Uterus (tissue), 4 donors: Measurements from ENCODE around the gene CAMK1. TPM values are rescaled to one million over a fixed set of nuclear protein-coding genes. Genes with fewer than 3 reads are reported as not detected.

Source experiments
- DNase-seq, 2 donors: peaks; one replicate each; pipeline ENCODE4 v3.0.0-alpha.2; 2019 to 2020
- H3K27ac ChIP-seq, 2 donors: fragments of 200-600 bp; sonication (generic); 1 replicate in 1 of 2; 2 replicates in 1 of 2; pipeline ENCODE4 v1.5.1; 2016 to 2018
- H3K27me3 ChIP-seq, 2 donors: fragments of 200-600 bp; sonication (generic); one replicate each; pipeline ENCODE4 v1.5.1; 2018 to 2019; ENCODE audit warnings: control low read depth in 1 of 2
- H3K36me3 ChIP-seq, 2 donors: fragments of 200-600 bp; sonication (generic); one replicate each; pipeline ENCODE4 v1.5.1; 2019; ENCODE audit warnings: control low read depth in 1 of 2
- H3K4me1 ChIP-seq, 2 donors: fragments of 200-600 bp; sonication (generic); one replicate each; pipeline ENCODE4 v1.5.1; 2018 to 2019; ENCODE audit warnings: control low read depth in 1 of 2
- H3K4me3 ChIP-seq, 2 donors: fragments of 200-600 bp; sonication (generic); 1 replicate in 1 of 2; 2 replicates in 1 of 2; pipeline ENCODE4 v1.5.1; 2018 to 2019; ENCODE audit warnings: mild to moderate bottlenecking in 1 of 2
- H3K9me3 ChIP-seq, 2 donors: fragments of 200-600 bp; sonication (generic); one replicate each; pipeline ENCODE4 v1.5.1; 2019; ENCODE audit warnings: control low read depth in 1 of 2
- POLR2A ChIP-seq, 2 donors: fragments of 450-650 bp; IDR thresholded peaks; one replicate each; pipeline ENCODE4 v1.6.1; 2016; ENCODE audit warnings: antibody characterized with exemption in 2 of 2, mild to moderate bottlenecking in 1 of 2, moderate library complexity in 1 of 2
- intact Hi-C: fragments of 100-400 bp; cut with DNase I; formaldehyde crosslinking; loops from one replicate; pipeline ENCODE4 v1.15.1; 2023; ENCODE audit warnings: low total_unique reads
- total RNA-seq, 4 donors: library from RNA; depleted of rRNA in 3 of 4; stranded (reverse); fragments of >200 nt in 3 of 4; gene quantifications; one replicate each; pipeline versions ENCODE4 v1.1.0 to v1.2.4, GENCODE V29; 2014 to 2023
- TF ChIP-seq, protein P1 (sequence below), 4 experiments: fragments of 200-600 bp in 2 of 4; fragments of 450-650 bp in 2 of 4; sonication (generic) in 2 of 4; IDR thresholded peaks; one replicate each; pipeline ENCODE4 v1.5.1; 2016 to 2019; ENCODE audit warnings: antibody characterized with exemption in 4 of 4, mild to moderate bottlenecking in 2 of 4, moderate library complexity in 1 of 4
- donor health status: DM: yes; HTN: yes; CAD: no.

Gene CAMK1
- total RNA-seq, 4 donors from 2014 or later, result 19.1 to 63.0 (median 56.7) TPM

DNA sequence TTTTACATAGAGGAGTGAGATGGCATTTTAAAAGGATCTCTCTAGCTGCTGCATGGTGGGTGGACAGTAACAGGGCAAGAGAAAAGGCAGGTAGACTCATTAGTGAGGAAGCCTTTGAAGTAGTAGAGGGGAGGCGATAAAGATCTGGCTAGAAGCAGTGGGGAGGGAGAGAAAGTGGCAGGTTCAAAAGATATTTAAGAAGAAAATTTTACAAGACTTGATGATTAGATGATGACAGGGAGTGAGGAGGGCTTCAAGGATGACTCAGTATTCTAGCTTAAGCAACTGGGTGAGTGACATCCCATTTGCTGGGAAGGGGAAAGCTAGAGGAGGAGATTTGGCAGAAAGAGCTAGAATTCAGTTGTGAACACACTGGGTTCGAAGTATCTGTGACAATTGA is 42.0 kb downstream of the CAMK1 start:
- TF ChIP-seq, protein P1, sequence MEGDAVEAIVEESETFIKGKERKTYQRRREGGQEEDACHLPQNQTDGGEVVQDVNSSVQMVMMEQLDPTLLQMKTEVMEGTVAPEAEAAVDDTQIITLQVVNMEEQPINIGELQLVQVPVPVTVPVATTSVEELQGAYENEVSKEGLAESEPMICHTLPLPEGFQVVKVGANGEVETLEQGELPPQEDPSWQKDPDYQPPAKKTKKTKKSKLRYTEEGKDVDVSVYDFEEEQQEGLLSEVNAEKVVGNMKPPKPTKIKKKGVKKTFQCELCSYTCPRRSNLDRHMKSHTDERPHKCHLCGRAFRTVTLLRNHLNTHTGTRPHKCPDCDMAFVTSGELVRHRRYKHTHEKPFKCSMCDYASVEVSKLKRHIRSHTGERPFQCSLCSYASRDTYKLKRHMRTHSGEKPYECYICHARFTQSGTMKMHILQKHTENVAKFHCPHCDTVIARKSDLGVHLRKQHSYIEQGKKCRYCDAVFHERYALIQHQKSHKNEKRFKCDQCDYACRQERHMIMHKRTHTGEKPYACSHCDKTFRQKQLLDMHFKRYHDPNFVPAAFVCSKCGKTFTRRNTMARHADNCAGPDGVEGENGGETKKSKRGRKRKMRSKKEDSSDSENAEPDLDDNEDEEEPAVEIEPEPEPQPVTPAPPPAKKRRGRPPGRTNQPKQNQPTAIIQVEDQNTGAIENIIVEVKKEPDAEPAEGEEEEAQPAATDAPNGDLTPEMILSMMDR (IDR thresholded peaks at IDR 0.05), result no peak
- Histone ChIP-seq H3K4me1 (peaks cover 0 to 16% of the 10 kb centered on the region in 2 donors), H3K4me3 (no peak overlapping the region), H3K36me3 (no peaks in the 10 kb centered on the region), H3K27me3 (no peaks in the 10 kb centered on the region), H3K27ac (peak overlapping the region in 1 of 2 donors; percentile 24), H3K9me3 (no peaks in the 10 kb centered on the region)
- intact Hi-C loops, result no loop called here
- no peak for DNase-seq

DNA sequence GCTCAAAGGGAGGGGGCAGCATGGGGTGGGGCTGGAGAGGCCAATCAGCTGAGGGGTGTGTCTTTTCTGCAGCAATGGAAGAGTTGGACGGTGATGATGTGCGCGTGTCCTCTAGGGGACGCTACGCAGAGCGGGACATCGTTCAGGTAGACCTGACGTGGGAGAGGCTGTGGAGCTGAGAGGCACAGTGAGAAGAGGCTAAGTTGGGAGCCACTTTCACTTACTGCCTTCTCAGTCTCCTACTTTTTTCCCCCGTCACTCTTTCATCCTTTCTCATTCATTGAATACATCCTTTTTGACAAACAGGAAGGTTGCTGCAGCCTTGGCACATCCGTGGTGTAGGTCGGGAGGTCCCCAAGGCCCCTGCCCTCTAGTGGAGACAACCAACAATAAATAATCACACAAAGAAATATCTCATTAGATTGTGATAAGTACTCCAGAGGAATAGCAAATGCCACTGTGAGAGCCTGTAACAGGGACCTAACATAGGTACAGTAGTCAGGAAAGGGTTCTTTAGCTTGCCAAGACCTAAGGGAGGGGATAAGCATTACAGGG is 42.6 kb downstream of the CAMK1 start:
- Histone ChIP-seq H3K27ac (peak overlapping the region in 1 of 2 donors; percentile 24), H3K27me3 (no peaks in the 10 kb centered on the region), H3K36me3 (no peaks in the 10 kb centered on the region), H3K4me1 (peaks cover 0 to 9% of the 10 kb centered on the region in 2 donors), H3K4me3 (no peak overlapping the region), H3K9me3 (no peaks in the 10 kb centered on the region)
- TF ChIP-seq, protein P1 (IDR thresholded peaks at IDR 0.05), result no peak
- DNase-seq, result no peak
- intact Hi-C loops, result no loop called here

DNA sequence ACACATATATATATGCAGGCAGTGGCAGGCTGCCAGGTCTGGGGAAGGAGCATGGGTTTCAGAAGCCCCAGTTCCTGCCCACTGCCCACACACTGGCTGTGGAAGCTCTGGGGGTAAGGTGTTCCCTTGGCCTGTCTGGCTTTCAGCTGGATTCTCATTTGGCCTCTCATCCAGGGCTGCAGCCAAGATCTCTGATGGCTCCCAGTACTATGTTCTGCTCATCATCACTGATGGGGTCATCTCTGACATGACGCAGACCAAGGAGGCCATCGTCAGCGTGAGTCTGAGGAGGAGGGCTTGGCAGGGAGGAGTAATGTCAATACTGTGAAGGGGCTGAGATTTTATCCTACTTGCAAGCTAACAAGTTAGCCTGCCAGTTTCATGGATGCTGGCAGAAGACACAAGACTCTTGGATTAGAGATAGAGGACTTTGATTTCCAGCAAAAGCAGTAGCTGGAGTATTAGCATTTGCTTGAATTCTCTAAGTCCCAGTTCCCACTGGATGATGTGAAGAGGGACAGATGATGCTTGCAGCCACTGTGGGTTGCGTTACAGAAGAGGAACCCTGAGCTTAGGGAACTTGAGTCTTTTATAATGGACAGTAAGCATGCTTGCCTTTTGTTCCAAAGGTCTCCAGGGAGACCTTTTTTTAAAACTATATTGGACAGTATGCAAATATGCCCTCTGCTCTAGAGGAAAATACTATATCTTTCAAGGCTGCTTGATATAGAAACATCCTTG is 43.8 kb downstream of the CAMK1 start:
- intact Hi-C loops, result no loop called here
- TF ChIP-seq, protein P1 (IDR thresholded peaks at IDR 0.05), result no peak
- TF ChIP-seq POLR2A (IDR thresholded peaks at IDR 0.05), result no peak

DNA sequence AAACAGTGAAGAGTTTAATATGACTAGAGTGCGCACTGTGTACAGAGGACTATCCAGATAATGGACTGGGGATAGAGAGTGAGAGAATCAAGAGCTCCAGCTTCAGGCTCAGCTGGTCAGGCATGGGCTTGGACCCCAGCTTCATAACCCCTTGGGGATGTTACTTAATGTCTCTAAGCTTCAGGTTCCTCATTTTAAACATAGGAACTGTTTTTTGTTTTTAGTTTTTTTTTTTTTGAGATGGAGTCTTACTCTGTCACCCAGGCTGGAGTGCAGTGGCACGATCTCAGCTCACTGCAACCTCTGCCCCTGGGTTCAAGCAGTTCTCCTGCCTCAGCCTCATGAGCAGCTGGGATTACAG is 48.1 kb downstream of the CAMK1 start:
- no peak for DNase-seq
- Histone ChIP-seq H3K4me1 (peaks cover 0 to 4% of the 10 kb centered on the region in 2 donors), H3K27me3 (no peaks in the 10 kb centered on the region), H3K27ac (no peak overlapping the region), H3K36me3 (no peaks in the 10 kb centered on the region), H3K4me3 (no peak overlapping the region), H3K9me3 (no peaks in the 10 kb centered on the region)
- intact Hi-C loops, result no loop called here
- no peak for TF ChIP-seq POLR2A (IDR thresholded peaks at IDR 0.05)
- TF ChIP-seq, protein P1 (IDR thresholded peaks at IDR 0.05), result no peak

More for the DNA sequence above, 43.8 kb downstream of the CAMK1 start:
- no peak overlapping the region for H3K4me3 ChIP-seq
- peak overlapping the region in 1 of 2 donors; percentile 24 for H3K27ac ChIP-seq
- H3K27me3 ChIP-seq, result no peaks in the 10 kb centered on the region
- no peaks in the 10 kb centered on the region for H3K36me3 ChIP-seq
- H3K9me3 ChIP-seq, result no peaks in the 10 kb centered on the region
- H3K4me1 ChIP-seq, result peaks cover 0 to 9% of the 10 kb centered on the region in 2 donors
- DNase-seq, result peak; percentile 53 to 64

DNA sequence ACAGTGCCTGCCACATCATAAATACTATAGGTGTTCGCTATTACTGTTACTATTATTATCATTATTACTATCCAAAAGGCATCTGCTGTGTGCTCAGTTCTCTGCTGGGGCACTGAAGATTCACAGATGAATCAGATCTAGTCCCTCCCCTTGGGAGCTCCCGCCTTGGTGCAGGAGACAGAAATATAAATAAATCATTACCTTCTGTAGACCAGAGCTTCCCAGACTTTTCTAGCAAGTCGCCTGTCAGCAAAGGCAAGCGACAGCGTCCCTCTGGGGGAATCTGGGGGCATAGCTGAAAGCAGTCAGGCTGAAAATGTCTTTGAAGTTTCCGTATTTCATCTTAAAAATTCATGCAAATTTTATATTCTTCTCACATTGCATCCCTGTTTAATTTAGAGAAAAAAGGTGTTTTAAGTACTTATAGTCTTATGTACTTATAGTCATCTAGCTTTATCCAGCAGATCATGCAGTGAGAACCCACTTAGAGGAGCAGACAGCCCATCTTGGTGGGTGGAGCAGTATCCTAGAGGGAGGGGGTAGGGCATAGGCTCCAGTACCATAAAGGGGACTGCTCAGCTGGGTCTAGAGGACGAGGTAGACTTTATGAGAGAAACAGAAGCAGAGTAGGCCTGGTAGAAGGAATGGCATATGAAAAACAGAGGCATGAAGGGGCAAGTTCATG is 48.6 kb downstream of the CAMK1 start:
- intact Hi-C loops, result no loop called here

More for the DNA sequence above, 48.6 kb downstream of the CAMK1 start:
- TF ChIP-seq, protein P1 (IDR thresholded peaks at IDR 0.05), result no peak
- TF ChIP-seq POLR2A (IDR thresholded peaks at IDR 0.05), result no peak
- Histone ChIP-seq H3K27me3 (no peaks in the 10 kb centered on the region), H3K36me3 (no peaks in the 10 kb centered on the region), H3K9me3 (no peaks in the 10 kb centered on the region), H3K4me1 (peaks cover 0 to 4% of the 10 kb centered on the region in 2 donors), H3K27ac (no peak overlapping the region), H3K4me3 (no peak overlapping the region)
- no peak for DNase-seq
